ENCODE results near the gene INPP5D.
A peak's percentile ranks its signal among the peaks of the same experiment; 100 is the strongest.

The INPP5D gene

DNA sequence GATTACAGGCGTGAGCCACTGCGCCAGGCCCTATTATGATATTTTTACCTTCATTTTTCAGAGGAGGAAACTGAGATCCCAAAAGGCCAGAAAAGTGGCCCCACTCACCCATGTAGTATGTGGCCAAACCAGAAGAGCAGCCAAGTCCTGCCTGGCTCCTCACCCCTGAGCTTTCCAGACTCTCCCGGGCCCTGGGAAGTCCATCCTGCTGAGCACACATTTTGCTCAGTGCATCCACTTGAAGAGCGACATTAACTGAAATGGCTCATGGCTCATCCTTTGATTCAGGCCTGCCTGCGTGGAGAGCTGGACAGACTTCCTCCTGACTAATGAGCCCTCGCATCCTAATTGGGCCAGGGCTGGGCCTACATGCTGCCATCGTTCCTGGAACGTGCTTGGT is 37.6 kb upstream of the INPP5D start:
- POLR2A ChIA-PET (ENCODE audit: low non-redundant PET) = no interaction called here
- TF ChIP-seq, protein P1, sequence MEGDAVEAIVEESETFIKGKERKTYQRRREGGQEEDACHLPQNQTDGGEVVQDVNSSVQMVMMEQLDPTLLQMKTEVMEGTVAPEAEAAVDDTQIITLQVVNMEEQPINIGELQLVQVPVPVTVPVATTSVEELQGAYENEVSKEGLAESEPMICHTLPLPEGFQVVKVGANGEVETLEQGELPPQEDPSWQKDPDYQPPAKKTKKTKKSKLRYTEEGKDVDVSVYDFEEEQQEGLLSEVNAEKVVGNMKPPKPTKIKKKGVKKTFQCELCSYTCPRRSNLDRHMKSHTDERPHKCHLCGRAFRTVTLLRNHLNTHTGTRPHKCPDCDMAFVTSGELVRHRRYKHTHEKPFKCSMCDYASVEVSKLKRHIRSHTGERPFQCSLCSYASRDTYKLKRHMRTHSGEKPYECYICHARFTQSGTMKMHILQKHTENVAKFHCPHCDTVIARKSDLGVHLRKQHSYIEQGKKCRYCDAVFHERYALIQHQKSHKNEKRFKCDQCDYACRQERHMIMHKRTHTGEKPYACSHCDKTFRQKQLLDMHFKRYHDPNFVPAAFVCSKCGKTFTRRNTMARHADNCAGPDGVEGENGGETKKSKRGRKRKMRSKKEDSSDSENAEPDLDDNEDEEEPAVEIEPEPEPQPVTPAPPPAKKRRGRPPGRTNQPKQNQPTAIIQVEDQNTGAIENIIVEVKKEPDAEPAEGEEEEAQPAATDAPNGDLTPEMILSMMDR (conservative IDR thresholded peaks at IDR 0.05; ENCODE audit: low read depth) = no peak
- CTCF ChIA-PET = interaction anchor here (1.2 kb wide), 1 partner anchor 23 kb away, joined by 3 read pairs; no protein-coding TSS in a partner anchor
- H3K27ac ChIP-seq = no peak overlapping the region
- DNase-seq (ENCODE audit: low spot score) = no peak

DNA sequence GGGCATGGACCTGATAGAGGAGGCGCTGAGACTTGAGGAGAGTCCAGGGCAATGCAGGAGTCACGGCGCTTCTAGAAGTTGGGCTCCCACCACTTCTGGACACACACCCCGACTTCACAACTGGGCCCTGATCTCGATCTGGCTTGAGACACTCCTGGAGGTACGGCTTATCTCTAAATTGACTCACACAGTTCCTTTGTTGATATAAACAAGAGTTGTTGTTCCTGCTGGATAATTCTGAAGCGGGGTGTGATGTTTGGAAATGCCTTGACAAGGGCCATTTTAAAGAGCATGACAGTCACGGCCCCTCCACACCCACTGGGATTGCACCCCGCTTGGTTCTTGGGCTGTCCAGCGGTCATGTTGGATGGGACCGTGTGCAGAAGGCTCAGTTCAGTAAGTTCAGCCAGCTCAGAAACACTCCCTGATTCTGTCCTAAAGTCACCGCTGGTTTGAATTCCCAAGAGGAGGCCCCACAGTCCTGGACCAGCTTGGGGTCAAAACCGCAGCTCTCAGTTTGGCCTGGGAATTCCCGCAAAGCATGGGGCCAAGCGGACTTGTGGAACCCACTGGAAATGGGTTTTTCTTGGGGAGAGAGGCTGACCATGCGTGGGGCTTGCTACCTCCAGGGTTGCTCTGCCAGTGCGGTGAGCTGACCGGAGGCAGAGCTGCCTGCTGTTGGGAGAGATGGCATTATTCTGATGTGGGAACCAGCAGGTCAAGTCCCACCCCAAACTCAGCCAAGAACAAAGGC is 37.0 kb upstream of the INPP5D start:
- H3K27ac ChIP-seq = no peak overlapping the region
- no peak for DNase-seq (ENCODE audit: low spot score)
- ChIA-PET CTCF (interaction anchor here (1.2 kb wide), 1 partner anchor 22 kb away, joined by 3 read pairs; no protein-coding TSS in a partner anchor), POLR2A (ENCODE audit: low non-redundant PET) (no interaction called here)
- TF ChIP-seq, protein P1 (conservative IDR thresholded peaks at IDR 0.05; ENCODE audit: low read depth) = no peak

DNA sequence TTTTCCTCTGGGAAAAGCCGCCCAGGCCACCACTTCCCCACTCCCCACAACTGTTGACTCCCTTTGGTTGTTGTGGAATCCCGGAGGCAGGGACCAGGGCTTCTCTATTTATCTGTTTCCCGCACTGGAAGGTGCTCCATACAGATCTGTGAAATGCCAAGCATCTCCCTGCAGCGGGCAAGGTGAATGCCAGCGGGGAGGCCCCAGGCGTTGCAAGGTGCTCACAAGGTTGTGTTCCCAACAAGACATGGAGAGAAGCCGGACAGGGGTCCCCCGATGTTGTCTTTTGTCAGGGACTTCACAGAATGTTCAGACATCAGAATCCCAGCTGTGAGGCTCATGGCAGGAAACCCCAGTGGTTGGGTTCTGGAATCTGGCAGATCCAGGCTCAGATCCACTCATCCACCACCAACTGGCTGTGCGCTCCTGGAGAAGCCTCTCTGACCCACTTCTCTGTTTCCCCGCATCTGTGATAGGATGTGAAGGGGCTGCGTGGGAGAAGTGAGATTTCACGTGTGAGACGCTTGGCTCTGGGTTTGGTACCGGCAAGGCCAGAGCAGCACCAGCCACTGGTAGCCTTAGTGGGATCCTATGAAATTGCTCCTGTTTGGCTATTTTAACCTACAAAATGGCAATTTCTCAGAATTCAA is 36.3 kb upstream of the INPP5D start:
- TF ChIP-seq, protein P1 (conservative IDR thresholded peaks at IDR 0.05; ENCODE audit: low read depth) = no peak
- ChIA-PET CTCF (interaction anchor here (0.6 kb wide), 1 partner anchor 127 kb away, joined by 5 read pairs; no protein-coding TSS in a partner anchor), POLR2A (ENCODE audit: low non-redundant PET) (no interaction called here)
- H3K27ac ChIP-seq = no peak overlapping the region
- no peak for DNase-seq (ENCODE audit: low spot score)

DNA sequence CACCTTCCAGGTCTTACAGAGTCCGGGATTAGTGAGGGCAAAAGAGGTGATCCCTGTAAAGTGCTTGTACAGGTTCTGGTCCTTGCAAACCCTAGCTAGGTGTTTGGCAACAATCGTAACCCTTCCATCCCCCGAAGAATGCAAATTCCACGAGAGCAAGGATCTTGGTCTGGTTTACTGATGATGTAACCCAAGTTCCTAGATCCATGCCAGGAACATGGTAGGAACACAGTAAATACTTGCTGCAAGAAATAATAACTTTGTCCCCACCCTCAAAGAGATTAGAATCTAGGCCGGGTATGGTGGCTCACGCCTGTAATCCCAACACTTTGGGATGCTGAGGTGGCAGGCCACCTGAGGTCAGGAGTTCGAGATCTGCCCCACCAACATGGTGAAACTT is 34.4 kb upstream of the INPP5D start:
- ChIA-PET CTCF (interaction anchor here (0.6 to 0.7 kb wide), 2 partner anchors 92 to 263 kb away, joined by 3 to 4 read pairs; no protein-coding TSS in a partner anchor), POLR2A (ENCODE audit: low non-redundant PET) (no interaction called here)
- DNase-seq (ENCODE audit: low spot score) = no peak
- TF ChIP-seq, protein P1 (conservative IDR thresholded peaks at IDR 0.05; ENCODE audit: low read depth) = no peak
- peak overlapping the region; percentile 72 for H3K27ac ChIP-seq

DNA sequence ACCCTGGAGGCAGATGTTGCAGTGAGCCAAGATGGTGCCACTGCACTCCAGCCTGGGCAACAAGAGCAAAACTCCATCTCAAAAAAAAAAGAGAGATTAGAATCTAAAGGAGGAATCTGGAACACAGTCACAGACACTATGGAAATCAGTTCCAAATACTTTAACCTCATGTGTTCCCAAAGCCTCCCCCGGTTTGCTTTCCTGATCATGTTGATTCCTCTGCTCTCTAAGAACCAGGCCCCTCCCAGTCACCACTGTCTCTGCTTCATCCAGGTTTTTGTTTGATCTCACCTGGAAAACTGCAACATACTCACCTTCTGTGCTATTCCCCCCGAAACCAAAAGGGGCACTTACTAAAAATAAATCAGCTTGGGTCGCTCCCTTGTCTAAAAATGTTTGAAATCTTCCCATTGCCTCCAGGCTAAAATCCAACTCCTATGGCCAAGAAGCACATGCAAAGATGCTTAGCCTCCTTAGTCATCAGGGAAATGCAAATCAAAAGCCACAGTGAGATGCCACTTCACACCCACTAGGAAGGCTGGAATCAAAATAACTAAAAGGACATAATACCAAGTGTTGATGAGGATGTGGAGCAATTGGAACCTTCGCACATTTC is 33.8 kb upstream of the INPP5D start:
- TF ChIP-seq, protein P1 (conservative IDR thresholded peaks at IDR 0.05; ENCODE audit: low read depth) = no peak
- ChIA-PET POLR2A (ENCODE audit: low non-redundant PET) (no interaction called here), CTCF (interaction anchor here (0.6 to 0.7 kb wide), 2 partner anchors 92 to 264 kb away, joined by 3 to 4 read pairs; no protein-coding TSS in a partner anchor)
- DNase-seq (ENCODE audit: low spot score) = peak; percentile 67
- H3K27ac ChIP-seq = peak overlapping the region; percentile 72

DNA sequence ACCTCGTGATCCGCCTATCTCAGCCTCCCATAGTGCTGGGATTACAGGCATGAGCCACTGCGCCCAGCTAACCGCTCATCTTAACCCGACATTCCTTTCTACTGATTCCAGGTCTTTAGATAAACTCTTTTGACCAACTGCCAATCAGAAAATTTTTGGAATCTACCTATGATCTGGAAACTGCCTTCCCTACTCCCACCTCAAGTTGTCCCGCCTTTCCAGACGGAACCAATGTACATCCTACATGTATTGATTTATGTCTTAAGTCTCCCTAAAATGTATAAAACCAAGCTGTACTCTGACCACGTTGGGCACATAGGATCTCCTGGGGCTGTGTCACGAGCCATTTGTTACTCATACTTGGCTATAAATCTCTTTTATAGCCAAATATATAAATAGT is 30.8 kb upstream of the INPP5D start:
- TF ChIP-seq, protein P1 (conservative IDR thresholded peaks at IDR 0.05; ENCODE audit: low read depth) = no peak
- H3K27ac ChIP-seq = peak overlapping the region; percentile 80
- peak; percentile 32 for DNase-seq (ENCODE audit: low spot score)
- ChIA-PET POLR2A (ENCODE audit: low non-redundant PET) (no interaction called here), CTCF (interaction anchor here (1.1 to 1.2 kb wide), 2 partner anchors 24 to 25 kb away, joined by 3 to 6 read pairs; no protein-coding TSS in a partner anchor)
